ENCODE data around the gene C12orf43.

Gene C12orf43

DNA sequence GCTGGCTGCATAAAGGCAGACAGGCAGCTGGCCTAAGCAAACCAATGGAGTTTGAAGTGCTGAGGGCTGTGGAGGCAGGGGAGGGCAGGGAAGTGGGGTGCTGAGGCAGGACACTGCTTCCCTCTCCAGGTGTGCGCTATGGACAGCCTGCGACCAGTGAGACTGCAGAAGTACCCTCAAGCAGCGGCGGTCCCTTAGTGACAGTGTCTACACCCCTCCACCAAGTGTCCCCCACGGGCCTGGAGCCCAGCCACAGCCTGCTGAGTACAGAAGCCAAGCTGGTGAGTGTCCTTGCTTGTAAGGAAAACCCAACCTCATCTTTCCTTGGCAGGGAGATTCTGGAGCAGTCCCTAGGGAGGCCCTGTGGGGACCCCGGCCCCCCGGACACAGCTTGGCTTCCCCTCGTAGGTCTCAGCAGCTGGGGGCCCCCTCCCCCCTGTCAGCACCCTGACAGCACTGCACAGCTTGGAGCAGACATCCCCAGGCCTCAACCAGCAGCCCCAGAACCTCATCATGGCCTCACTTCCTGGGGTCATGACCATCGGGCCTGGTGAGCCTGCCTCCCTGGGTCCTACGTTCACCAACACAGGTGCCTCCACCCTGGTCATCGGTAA is 20.0 kb downstream of the C12orf43 start:
- Mint-ChIP-seq H3K9me3 (ENCODE audit: low read depth) (no peaks in the 10 kb centered on the region), H3K4me3 (no peak overlapping the region), H3K4me1 (ENCODE audit: low read depth) (peaks cover 2% of the 10 kb centered on the region), H3K27me3 (peaks cover 14% of the 10 kb centered on the region), H3K27ac (no peak overlapping the region), H3K36me3 (no peaks in the 10 kb centered on the region)

DNA sequence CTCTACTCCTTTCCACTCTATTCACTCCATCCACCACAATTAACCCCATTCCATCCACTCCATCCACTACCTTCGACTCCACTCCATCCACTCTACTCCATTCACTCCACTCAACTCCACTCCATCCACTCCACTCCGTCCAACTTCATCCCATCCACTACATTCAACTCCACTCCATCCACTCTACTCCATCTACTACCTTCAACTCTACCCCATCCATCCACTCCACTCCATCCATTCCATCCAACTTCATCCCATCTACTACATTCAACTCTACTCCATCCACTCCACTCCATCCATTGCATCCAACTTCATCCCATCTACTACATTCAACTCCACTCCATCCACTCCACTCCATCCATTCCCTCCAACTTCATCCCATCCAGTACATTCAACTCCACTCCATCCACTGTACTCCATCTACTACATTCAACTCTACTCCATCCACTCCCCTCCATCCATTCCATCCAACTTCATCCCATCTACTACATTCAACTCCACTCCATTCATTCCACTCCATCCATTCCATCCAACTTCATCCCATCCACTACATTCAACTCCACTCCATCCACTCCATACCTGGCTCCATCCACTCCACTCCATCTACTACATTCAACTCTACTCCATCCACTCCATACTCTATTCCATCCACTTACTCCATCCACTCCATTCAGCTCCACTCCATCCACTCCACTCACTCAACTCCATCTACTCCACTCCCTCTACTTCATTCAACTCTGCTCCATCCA is 21.5 kb downstream of the C12orf43 start:
- Mint-ChIP-seq H3K4me3 (no peak overlapping the region), H3K4me1 (ENCODE audit: low read depth) (no peaks in the 10 kb centered on the region), H3K27me3 (peaks cover 14% of the 10 kb centered on the region), H3K27ac (no peak overlapping the region), H3K36me3 (no peaks in the 10 kb centered on the region), H3K9me3 (ENCODE audit: low read depth) (no peaks in the 10 kb centered on the region)

DNA sequence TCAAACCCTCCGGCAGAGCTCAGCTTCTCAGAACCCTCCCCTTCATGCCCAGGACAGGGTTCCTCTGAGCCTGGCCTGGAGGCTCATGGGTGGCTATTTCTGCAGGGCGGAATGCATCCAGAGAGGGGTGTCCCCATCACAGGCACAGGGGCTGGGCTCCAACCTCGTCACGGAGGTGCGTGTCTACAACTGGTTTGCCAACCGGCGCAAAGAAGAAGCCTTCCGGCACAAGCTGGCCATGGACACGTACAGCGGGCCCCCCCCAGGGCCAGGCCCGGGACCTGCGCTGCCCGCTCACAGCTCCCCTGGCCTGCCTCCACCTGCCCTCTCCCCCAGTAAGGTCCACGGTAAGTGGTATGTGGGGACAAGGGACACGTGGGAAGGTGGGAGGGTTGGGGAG is 22.2 kb downstream of the C12orf43 start:
- no peaks in the 10 kb centered on the region for H3K9me3 Mint-ChIP-seq (ENCODE audit: low read depth)
- no peaks in the 10 kb centered on the region for H3K4me1 Mint-ChIP-seq (ENCODE audit: low read depth)
- no peak overlapping the region for H3K27ac Mint-ChIP-seq
- H3K36me3 Mint-ChIP-seq = no peaks in the 10 kb centered on the region
- no peak overlapping the region for H3K4me3 Mint-ChIP-seq
- peaks cover 14% of the 10 kb centered on the region for H3K27me3 Mint-ChIP-seq

DNA sequence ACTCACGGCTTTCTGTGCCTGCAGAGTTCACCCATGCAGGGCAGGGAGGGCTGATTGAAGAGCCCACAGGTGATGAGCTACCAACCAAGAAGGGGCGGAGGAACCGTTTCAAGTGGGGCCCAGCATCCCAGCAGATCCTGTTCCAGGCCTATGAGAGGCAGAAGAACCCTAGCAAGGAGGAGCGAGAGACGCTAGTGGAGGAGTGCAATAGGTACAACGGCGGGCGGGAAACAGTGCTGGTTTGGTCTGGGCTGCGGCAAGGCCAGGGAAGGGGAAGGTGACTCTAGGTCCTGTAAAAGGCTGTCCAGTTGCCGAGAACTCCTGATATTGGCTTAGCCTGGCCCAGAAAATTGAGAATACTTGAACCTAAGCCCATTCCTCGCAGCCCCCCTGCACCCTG is 22.8 kb downstream of the C12orf43 start:
- Mint-ChIP-seq H3K27me3 (peaks cover 14% of the 10 kb centered on the region), H3K4me1 (ENCODE audit: low read depth) (no peaks in the 10 kb centered on the region), H3K4me3 (no peak overlapping the region), H3K27ac (no peak overlapping the region), H3K36me3 (no peaks in the 10 kb centered on the region), H3K9me3 (ENCODE audit: low read depth) (no peaks in the 10 kb centered on the region)

DNA sequence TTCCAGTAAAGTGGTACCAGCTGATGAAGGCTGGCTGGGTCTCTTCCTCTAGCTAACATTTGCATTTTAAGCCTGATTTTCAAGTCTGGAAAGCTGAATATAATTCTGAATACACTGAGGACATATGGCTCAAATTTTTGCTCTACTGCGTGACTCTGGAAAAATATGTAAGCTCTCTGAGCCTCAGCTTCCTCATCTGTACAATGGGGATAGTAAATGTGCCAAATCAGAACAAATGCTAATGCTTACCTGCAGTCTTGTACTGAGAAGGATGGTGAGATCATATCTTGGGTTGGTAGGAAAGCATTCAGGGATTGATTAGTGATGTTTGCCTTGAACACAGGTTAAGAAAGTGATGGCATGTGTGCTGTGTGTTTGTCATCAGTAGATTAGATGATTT is 23.3 kb downstream of the C12orf43 start:
- H3K27me3 Mint-ChIP-seq = peaks cover 16% of the 10 kb centered on the region
- H3K36me3 Mint-ChIP-seq = no peaks in the 10 kb centered on the region
- H3K4me1 Mint-ChIP-seq (ENCODE audit: low read depth) = no peaks in the 10 kb centered on the region
- no peaks in the 10 kb centered on the region for H3K9me3 Mint-ChIP-seq (ENCODE audit: low read depth)
- no peak overlapping the region for H3K27ac Mint-ChIP-seq
- no peak overlapping the region for H3K4me3 Mint-ChIP-seq

DNA sequence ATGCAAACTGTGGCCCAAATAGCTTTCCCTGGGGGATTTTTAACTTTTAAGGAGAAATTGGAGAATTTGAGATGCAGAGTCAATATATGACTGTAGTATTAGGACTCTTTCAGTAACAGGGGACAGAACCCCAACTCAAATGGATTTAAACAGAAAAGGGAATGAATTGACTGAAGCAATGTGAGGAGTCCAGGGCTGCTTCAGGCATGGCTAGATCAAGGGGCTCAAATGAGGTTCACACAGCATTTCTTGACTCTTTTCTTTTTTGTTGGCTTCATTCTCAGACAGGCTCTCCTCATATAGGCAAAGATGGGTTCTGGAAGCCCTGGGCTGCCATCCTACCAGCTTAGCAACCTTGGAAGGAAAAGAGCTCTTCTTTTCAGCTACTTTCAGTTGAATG is 24.3 kb downstream of the C12orf43 start:
- no peaks in the 10 kb centered on the region for H3K4me1 Mint-ChIP-seq (ENCODE audit: low read depth)
- H3K27ac Mint-ChIP-seq = no peak overlapping the region
- H3K4me3 Mint-ChIP-seq = no peak overlapping the region
- peaks cover 16% of the 10 kb centered on the region for H3K27me3 Mint-ChIP-seq
- no peaks in the 10 kb centered on the region for H3K9me3 Mint-ChIP-seq (ENCODE audit: low read depth)
- H3K36me3 Mint-ChIP-seq = no peaks in the 10 kb centered on the region

DNA sequence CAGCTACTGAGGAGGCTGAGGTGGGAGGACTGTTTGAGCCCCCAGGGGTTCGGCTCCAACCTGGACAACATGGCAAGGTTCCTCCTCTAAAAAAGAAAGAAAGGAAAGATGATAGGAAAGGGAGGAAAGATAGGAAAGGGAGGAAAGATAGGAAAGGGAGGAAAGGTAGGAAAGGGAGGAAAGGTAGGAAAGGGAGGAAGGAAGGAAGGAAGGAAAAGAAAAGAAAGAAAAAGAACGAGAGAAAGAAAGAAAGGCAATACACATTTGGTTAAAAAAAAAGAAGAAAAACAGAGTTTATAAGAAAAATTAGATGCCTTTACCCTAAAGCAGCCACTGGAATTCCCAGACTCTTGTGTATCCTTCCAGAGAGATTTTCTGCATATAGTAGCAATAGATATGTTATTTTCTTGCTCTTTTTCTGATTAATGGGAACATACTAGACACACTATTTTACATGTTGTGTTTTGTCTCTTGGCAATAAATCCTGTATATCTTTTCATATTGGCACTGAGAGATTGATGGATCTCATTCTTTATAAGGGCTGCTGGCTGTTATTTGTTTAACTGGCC is 25.7 kb downstream of the C12orf43 start:
- Mint-ChIP-seq H3K27me3 (peaks cover 14% of the 10 kb centered on the region), H3K4me1 (ENCODE audit: low read depth) (no peaks in the 10 kb centered on the region), H3K9me3 (ENCODE audit: low read depth) (no peaks in the 10 kb centered on the region), H3K4me3 (no peak overlapping the region), H3K27ac (no peak overlapping the region), H3K36me3 (no peaks in the 10 kb centered on the region)

DNA sequence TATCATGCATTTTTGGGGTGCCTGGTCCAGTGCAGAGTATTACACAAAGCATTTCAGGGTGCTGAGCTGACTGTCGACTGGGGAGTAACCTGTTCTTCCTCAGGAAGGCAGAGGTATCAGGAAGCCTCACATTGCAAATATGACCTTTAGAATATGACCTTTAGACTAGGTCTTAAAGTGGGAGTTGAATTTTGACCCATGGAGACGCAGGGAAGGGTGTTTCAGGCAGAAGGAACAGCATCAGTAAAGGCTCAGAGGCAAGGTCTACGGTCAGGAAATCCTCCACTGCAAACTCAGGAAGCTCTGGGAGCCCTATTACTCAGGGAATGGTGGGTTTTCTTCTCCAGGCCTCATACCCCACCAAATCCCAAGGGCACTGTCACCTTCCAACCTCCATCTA is 26.6 kb downstream of the C12orf43 start:
- no peaks in the 10 kb centered on the region for H3K9me3 Mint-ChIP-seq (ENCODE audit: low read depth)
- H3K4me1 Mint-ChIP-seq (ENCODE audit: low read depth) = no peaks in the 10 kb centered on the region
- H3K36me3 Mint-ChIP-seq = no peaks in the 10 kb centered on the region
- H3K27ac Mint-ChIP-seq = no peak overlapping the region
- no peak overlapping the region for H3K4me3 Mint-ChIP-seq
- H3K27me3 Mint-ChIP-seq = peaks cover 11% of the 10 kb centered on the region

DNA sequence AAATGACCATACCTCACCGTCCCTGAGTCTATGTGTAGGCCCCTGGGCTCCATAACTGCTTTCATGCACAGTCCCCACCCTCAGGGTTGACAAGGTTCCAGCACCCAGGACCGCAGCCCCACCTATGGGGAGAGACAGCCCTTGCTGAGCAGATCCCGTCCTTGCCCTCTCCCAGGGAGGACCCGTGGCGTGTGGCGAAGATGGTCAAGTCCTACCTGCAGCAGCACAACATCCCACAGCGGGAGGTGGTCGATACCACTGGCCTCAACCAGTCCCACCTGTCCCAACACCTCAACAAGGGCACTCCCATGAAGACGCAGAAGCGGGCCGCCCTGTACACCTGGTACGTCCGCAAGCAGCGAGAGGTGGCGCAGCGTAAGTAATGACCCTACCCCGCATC is 27.6 kb downstream of the C12orf43 start:
- Mint-ChIP-seq H3K4me1 (ENCODE audit: low read depth) (no peaks in the 10 kb centered on the region), H3K27ac (no peak overlapping the region), H3K27me3 (peaks cover 9% of the 10 kb centered on the region), H3K9me3 (ENCODE audit: low read depth) (no peaks in the 10 kb centered on the region), H3K4me3 (no peak overlapping the region), H3K36me3 (no peaks in the 10 kb centered on the region)

DNA sequence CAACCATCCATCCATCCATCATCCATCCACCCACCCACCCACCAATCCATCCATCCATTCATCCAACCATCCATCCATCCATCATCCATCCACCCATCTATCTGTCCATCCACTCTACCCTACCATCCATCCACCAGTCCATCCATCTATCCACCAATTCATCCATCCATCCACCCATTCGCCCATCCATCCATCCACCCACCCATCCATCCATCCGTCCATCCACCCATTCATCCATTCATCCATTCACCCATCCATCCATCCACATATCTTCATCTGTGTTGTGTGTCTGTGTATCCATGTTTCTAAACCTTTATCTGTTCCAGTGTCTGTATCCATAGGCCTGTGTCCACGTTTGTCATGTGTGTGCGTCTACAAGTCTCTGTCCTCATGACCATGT is 28.1 kb downstream of the C12orf43 start:
- H3K27ac Mint-ChIP-seq = no peak overlapping the region
- no peak overlapping the region for H3K4me3 Mint-ChIP-seq
- no peaks in the 10 kb centered on the region for H3K9me3 Mint-ChIP-seq (ENCODE audit: low read depth)
- no peaks in the 10 kb centered on the region for H3K4me1 Mint-ChIP-seq (ENCODE audit: low read depth)
- no peaks in the 10 kb centered on the region for H3K36me3 Mint-ChIP-seq
- peaks cover 8% of the 10 kb centered on the region for H3K27me3 Mint-ChIP-seq

DNA sequence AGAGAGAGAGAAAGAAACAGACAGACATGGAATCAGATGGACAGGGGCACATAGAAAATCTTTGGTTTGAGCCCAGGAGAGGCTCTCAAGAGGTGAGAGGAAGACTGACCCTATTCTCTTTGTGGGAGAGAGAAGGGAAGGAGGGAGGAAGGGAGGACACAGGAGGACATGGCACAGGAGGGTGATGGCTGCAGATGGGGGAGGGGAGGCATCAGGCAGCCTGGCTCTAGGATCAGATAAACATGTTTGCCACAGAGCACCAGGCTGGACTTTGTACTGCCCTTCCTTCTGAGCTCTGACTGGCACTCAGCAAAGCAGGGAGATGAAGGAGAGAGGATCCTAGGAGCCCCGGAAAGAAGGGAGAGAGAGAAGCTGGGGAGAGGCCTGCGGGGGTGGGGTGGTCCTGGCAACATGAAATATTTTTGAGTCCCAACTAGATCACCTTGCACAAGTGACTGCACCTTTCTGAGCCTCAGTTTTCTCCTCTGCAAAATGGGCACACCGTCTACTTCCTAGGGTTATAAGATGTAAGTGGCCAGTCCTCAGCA is 31.9 kb downstream of the C12orf43 start:
- H3K27ac Mint-ChIP-seq = no peak overlapping the region

DNA sequence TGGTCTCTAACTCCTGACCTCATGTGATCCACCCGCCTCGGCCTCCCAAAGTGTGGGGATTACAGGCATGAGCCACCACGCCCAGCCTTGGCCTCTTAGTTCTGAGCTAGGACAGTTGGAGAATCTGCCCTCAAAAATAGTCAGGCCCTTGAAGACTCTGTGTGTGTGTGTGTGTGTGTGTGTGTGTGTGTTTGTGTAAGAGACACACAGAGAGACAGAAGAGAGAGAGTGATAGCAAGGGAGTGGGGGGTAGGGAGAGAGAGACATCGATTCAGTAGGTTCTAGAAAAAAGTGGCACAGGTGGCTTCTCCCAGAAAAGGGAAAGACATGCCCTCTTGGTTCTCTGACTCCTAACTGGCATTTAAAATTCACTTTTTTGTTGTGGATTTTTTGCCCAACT is 32.5 kb downstream of the C12orf43 start:
- Mint-ChIP-seq H3K27me3 (peaks cover 3% of the 10 kb centered on the region), H3K27ac (no peak overlapping the region), H3K4me3 (no peak overlapping the region), H3K9me3 (ENCODE audit: low read depth) (no peaks in the 10 kb centered on the region), H3K4me1 (ENCODE audit: low read depth) (no peaks in the 10 kb centered on the region), H3K36me3 (no peaks in the 10 kb centered on the region)

More for the DNA sequence above, 31.9 kb downstream of the C12orf43 start:
- Mint-ChIP-seq H3K4me3 (no peak overlapping the region), H3K9me3 (ENCODE audit: low read depth) (no peaks in the 10 kb centered on the region), H3K27me3 (peaks cover 3% of the 10 kb centered on the region), H3K4me1 (ENCODE audit: low read depth) (no peaks in the 10 kb centered on the region), H3K36me3 (no peaks in the 10 kb centered on the region)

DNA sequence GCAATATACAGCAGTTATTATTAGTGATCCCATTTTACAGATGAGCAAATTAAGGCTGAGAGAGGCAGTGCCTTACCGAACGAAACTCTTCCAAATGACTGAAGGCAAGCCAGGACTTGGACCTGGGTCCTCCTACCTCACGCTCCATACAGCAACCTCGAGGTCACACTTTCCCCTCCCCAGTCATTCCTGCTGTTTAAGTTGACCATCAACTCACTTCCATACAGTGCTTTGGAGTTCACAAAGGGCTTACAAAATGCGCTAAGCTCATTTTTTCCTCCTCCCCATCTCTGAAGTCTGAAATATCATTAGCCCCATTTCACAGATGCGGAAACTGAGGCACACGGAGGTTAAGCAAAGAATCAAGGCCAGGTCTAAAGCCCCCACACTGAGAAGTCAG is 33.6 kb downstream of the C12orf43 start:
- Mint-ChIP-seq H3K27me3 (no peaks in the 10 kb centered on the region), H3K9me3 (ENCODE audit: low read depth) (no peaks in the 10 kb centered on the region), H3K36me3 (no peaks in the 10 kb centered on the region), H3K27ac (no peak overlapping the region), H3K4me3 (no peak overlapping the region), H3K4me1 (ENCODE audit: low read depth) (no peaks in the 10 kb centered on the region)

DNA sequence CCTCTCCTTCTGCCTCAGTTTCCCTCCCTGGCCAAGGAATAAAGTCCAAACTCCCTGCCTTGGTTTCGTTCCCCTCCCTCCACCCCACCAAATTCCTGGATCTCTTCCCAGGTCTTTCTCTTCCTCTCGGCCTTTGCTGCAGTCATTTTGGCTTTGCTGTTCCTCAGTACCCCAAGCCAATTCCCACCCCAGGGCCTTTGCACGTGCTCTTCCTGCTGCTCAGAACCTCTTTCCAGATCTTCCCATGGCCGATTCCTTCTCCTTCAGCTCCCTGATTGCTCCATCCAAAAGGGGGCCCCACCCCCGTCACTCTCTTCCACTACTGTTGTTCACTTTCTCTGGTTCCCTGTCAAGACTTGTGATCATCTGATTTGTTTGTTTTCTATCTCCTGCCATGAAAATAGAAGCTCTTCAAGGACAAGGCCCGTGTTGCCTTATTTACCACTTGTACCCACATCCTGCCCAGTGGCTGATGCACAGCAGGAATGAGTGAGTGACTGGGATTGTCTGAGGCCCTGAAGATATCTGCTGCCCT is 34.8 kb downstream of the C12orf43 start:
- Mint-ChIP-seq H3K9me3 (ENCODE audit: low read depth) (no peaks in the 10 kb centered on the region), H3K36me3 (no peaks in the 10 kb centered on the region), H3K27ac (no peak overlapping the region), H3K4me1 (ENCODE audit: low read depth) (no peaks in the 10 kb centered on the region), H3K27me3 (no peaks in the 10 kb centered on the region), H3K4me3 (no peak overlapping the region)

DNA sequence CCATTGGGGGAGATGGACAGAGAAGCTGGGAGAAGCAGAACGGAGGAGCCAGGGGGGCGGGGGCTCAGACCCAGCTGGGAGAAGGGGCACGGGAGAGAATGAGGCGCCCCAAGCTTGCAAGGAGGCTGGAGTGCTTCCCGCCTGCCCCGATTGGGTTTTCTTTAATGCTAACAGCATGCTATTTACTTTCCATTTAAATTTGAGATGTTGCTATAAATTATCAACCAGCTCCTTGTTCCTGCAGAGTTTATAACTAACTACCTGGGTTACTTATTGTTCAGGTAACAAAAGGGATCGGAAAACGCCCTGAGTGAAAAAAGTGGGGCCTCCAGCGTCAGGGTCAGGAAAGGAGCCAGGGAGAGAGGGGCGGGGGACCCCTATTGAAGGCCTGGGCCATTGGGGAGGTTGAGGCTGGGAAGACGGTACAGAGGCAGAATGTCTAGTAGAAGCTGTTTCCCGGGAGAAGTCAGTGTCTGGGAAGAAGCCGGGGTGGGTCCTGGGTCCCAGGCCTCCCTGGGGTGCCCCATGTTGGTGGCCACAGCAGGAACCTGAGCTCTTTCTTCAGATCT is 35.4 kb downstream of the C12orf43 start:
- H3K36me3 Mint-ChIP-seq = no peaks in the 10 kb centered on the region
- H3K27ac Mint-ChIP-seq = no peak overlapping the region
- H3K9me3 Mint-ChIP-seq (ENCODE audit: low read depth) = no peaks in the 10 kb centered on the region
- H3K4me1 Mint-ChIP-seq (ENCODE audit: low read depth) = no peaks in the 10 kb centered on the region
- no peaks in the 10 kb centered on the region for H3K27me3 Mint-ChIP-seq
- no peak overlapping the region for H3K4me3 Mint-ChIP-seq
